Tibial artery (tissue), 4 donors: Measurements from ENCODE around the gene MCRIP1.

Experiments
- DNase-seq, 2 donors: peaks; one replicate each; pipeline ENCODE4 v3.0.0-alpha.2; 2019
- H3K27ac ChIP-seq, 2 donors: fragments of 200-600 bp; sonication (generic) in 1 of 2; 1 replicate in 1 of 2; 2 replicates in 1 of 2; pipeline ENCODE4 v1.5.1; 2018 to 2019; ENCODE audit warnings: mild to moderate bottlenecking in 1 of 2
- H3K27me3 ChIP-seq, 2 donors: fragments of 200-600 bp; sonication (generic) in 1 of 2; one replicate each; pipeline versions ENCODE4 v1.5.1 to v1.6.0; 2016 to 2019
- H3K36me3 ChIP-seq, 3 donors: fragments of 200-600 bp; sonication (generic) in 2 of 3; one replicate each; pipeline ENCODE4 v1.5.1; 2016 to 2019; ENCODE audit warnings: mild to moderate bottlenecking in 2 of 3
- H3K4me1 ChIP-seq, 4 donors: fragments of 200-600 bp; sonication (generic) in 2 of 4; 1 replicate in 3 of 4; 2 replicates in 1 of 4; pipeline ENCODE4 v1.5.1; 2016 to 2019
- H3K4me3 ChIP-seq, 2 donors: fragments of 200-600 bp; sonication (generic) in 1 of 2; 1 replicate in 1 of 2; 2 replicates in 1 of 2; pipeline ENCODE4 v1.5.1; 2018 to 2019; ENCODE audit warnings: mild to moderate bottlenecking in 2 of 2
- H3K9me3 ChIP-seq, 3 donors: fragments of 200-600 bp; sonication (generic) in 1 of 3; one replicate each; pipeline ENCODE4 v1.5.1; 2016 to 2019
- intact Hi-C: fragments of 100-400 bp; cut with DNase I; formaldehyde crosslinking; loops from one replicate; pipeline ENCODE4 v1.15.0; 2023; ENCODE audit warnings: low total_unique reads
- TF ChIP-seq, protein P1 (sequence below), 2 experiments: fragments of 200-600 bp in 1 of 2; fragments of 450-650 bp in 1 of 2; IDR thresholded peaks; one replicate each; pipeline ENCODE4 v1.5.1; 2017 to 2019; ENCODE audit warnings: antibody characterized with exemption in 2 of 2, mild to moderate bottlenecking in 1 of 2, moderate library complexity in 1 of 2

The MCRIP1 gene

DNA sequence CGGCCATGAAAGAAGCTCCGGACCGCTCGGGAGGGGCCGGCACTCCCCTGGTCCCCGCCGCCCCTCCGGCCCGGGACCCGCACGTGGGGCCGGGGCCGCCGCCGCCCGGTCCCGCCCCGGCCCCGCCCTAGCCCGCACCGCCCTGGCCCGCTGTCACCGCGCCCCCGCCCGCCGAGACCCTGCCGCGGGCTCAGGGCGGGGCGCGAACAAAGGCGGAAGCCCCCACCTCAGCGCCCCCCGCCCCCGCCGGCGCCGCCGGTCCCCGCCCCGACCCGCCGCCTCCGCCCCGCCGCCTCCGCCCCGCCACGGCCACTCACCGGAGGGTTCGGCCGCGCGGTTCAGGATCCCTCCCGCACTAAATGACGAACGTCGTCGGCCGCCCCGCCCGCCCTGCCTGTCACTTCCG lies 37.9 kb upstream of the MCRIP1 start, which contains the start of gene ARHGDIA:
Gene ARHGDIA, minus strand, starts transcription at position 357 of the 406 bp plus-strand sequence. CDS start 1,407 bp downstream, outside the sequence.
- Histone ChIP-seq H3K27ac (peak within 1 kb of the TSS; percentile 87 to 97), H3K4me1 (peaks cover 0 to 54% (median 32%) of the 10 kb centered on the region in 4 donors), H3K27me3 (no peaks in the 10 kb centered on the region), H3K4me3 (peak within 1 kb of the TSS; percentile 61 to 94), H3K9me3 (no peaks in the 10 kb centered on the region), H3K36me3 (peaks cover 7 to 38% (median 22%) of the 10 kb centered on the region in 3 donors)
- DNase-seq, result no peak
- TF ChIP-seq, protein P1, sequence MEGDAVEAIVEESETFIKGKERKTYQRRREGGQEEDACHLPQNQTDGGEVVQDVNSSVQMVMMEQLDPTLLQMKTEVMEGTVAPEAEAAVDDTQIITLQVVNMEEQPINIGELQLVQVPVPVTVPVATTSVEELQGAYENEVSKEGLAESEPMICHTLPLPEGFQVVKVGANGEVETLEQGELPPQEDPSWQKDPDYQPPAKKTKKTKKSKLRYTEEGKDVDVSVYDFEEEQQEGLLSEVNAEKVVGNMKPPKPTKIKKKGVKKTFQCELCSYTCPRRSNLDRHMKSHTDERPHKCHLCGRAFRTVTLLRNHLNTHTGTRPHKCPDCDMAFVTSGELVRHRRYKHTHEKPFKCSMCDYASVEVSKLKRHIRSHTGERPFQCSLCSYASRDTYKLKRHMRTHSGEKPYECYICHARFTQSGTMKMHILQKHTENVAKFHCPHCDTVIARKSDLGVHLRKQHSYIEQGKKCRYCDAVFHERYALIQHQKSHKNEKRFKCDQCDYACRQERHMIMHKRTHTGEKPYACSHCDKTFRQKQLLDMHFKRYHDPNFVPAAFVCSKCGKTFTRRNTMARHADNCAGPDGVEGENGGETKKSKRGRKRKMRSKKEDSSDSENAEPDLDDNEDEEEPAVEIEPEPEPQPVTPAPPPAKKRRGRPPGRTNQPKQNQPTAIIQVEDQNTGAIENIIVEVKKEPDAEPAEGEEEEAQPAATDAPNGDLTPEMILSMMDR (IDR thresholded peaks at IDR 0.05), result no peak
- intact Hi-C loops, result no loop called here

DNA sequence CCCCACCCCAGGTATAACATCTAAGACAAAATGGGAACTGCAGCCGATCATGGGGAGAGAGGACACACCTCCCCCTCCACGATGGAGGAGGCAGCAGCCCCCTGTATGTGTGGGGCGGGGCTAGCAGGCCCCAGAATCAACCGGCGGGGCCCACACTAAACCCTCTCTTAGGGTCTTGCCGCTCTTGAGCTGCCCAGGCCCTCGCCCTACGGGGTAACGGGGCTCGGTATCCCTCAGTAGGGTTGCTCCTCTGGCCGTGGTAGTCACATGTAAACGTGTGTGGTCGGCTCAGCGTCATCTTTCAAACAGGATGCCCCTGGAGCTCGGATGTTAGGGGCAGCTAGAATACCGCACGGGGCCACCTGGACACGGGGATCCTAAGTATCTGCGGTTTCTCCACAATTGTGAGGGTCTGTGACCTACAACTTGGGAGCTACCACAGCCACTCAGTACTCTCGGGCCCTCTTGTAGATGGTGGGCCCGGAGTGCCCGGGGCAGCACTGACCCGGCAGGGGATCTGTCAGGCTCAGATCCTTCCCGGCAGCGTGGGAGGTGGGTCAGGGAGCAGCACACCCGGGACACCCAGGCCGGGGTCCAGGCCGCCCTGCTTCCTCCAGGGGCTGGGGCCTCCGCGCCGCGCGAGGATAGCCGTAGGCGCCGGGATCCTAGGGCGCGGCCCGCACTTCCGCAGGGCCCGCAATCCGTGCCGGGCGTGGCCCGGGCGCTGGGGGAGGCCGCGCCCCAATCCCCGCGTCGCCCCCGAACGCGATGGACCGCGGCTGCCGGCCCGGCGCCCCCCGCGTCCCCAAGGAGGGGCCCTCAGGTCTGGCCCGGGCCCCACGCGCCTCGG lies 37.3 kb upstream of the MCRIP1 start:
- Histone ChIP-seq H3K4me1 (peaks cover 0 to 59% (median 32%) of the 10 kb centered on the region in 4 donors), H3K4me3 (peak overlapping the region; percentile 61 to 94), H3K36me3 (peaks cover 7 to 43% (median 22%) of the 10 kb centered on the region in 3 donors), H3K27ac (peak overlapping the region; percentile 87 to 97), H3K27me3 (no peaks in the 10 kb centered on the region), H3K9me3 (no peaks in the 10 kb centered on the region)
- intact Hi-C loops, result no loop called here
- DNase-seq, result no peak
- TF ChIP-seq, protein P1 (IDR thresholded peaks at IDR 0.05), result no peak

DNA sequence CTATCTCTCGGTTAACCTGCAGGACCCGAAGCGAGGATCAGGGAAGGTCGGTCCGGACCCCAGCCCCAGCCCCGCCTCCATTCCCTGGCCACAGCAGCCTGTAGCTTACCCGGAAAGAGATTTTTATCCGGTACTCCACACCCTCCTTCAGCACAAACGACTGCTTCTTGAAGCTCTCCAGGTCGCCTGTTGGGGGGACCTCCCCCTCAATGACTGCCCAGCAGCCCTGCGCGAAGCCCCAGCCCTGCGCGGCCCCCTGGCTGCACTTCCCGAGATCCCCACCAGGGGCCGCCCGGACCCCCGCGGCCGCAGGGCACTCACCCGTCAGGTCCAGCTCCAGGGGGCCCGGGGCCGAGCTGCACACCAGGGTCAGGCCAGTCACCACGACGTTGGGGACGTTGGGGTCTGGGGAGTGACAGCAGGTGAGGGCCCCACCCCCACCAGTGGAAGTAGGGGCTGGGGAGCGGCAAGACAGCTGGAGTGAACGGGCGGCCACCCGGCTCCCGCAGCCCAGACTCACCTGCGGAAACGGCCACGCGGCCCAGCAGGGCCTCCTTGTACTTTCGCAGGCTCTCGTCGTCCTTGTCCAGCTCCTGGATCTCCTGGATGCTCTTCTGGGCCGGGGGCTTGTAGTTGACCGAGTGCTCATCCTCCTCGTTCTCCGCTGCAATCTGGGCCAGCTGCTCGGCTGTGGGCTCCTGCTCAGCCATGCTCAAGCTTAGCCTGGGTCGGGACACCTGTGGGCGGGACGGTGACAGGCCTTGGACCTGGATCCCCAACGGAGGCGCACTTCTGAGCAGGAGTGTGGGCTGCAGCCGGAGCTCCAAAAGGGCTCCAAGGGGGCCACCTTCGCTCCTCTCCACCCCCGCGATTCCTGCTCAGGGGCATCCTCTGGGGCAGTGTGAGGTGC lies 36.4 kb upstream of the MCRIP1 start:
- no peak for DNase-seq
- TF ChIP-seq, protein P1 (IDR thresholded peaks at IDR 0.05), result peak; percentile 77 to 82
- H3K27me3 ChIP-seq, result no peaks in the 10 kb centered on the region
- no peaks in the 10 kb centered on the region for H3K9me3 ChIP-seq
- peak overlapping the region; percentile 87 to 97 for H3K27ac ChIP-seq
- H3K4me3 ChIP-seq, result peak overlapping the region; percentile 61 to 94
- H3K36me3 ChIP-seq, result peaks cover 7 to 49% (median 22%) of the 10 kb centered on the region in 3 donors
- H3K4me1 ChIP-seq, result peaks cover 0 to 59% (median 32%) of the 10 kb centered on the region in 4 donors
- intact Hi-C loops, result loop anchor here (2.0 kb wide), 1 partner anchor 53 kb away; no protein-coding TSS in a partner anchor

DNA sequence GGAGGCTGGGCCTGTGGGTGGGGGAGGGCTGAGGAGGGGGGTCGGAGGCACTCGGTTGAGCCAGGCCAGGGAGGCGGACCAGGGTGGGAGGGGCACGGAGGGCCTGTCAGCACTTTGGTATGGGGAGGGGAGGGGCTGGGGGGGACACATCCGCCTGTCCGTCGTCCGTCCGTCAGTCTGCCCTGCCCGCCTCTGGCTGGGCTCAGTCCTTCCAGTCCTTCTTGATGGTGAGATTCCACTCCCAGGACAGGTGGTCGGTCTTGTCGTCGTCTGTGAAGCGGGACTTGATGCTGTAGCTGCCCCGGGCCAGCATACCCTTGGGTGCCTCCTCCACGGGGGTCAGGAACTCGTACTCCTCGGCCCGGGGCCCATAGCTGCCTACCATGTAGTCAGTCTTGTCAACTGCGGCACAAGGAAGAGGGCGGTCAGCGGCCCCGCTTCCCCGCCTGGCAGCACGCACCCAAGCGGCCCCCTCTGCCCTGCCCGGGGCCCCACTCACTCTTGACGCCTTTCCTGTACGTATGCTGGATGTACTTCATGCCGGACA lies 35.7 kb upstream of the MCRIP1 start:
- H3K27ac ChIP-seq, result peak overlapping the region; percentile 87 to 97
- H3K9me3 ChIP-seq, result no peaks in the 10 kb centered on the region
- intact Hi-C loops, result loop anchor here (2.0 kb wide), 1 partner anchor 54 kb away; no protein-coding TSS in a partner anchor
- H3K36me3 ChIP-seq, result peaks cover 7 to 55% (median 22%) of the 10 kb centered on the region in 3 donors
- H3K4me1 ChIP-seq, result peaks cover 0 to 65% (median 32%) of the 10 kb centered on the region in 4 donors
- peak in 1 of 2 donors; percentile 73 for DNase-seq
- H3K27me3 ChIP-seq, result no peaks in the 10 kb centered on the region
- H3K4me3 ChIP-seq, result no peak overlapping the region
- TF ChIP-seq, protein P1 (IDR thresholded peaks at IDR 0.05), result no peak
